MM.1S (cell line): ENCODE data around the gene MTHFD1L.

Source experiments
- CTCF ChIP-seq: fragments of 300-600 bp; sonication (generic); IDR thresholded peaks from 2 replicates; pipeline ENCODE4 v1.5.1; 2016; ENCODE audit warnings: antibody characterized with exemption, low read length, mixed read lengths
- EZH2 ChIP-seq: fragments of 300-600 bp; sonication (generic); optimal IDR thresholded peaks from 2 replicates; pipeline ENCODE3; 2017; ENCODE audit warnings: low read depth, mild to moderate bottlenecking, antibody characterized with exemption, low read length, mixed read lengths

- TF ChIP-seq CTCF (no peak), EZH2 (no peak)
Measured at GRCh38 chr6:150966786-150967185, 101.3 kb downstream of the MTHFD1L start.
